ENCODE measurements around the gene LPAR2.

Gene LPAR2

GRCh38 chr19:19653597-19654147 is 25.7 kb upstream of the LPAR2 start:
- no peak for DNase-seq
- Histone ChIP-seq H3K4me3 (ENCODE audit: insufficient read depth, low read depth, low read length, poor library complexity, severe bottlenecking) (no peak overlapping the region), H3K36me3 (ENCODE audit: control insufficient read depth, insufficient read depth, low read length) (peaks cover 94% of the 10 kb centered on the region), H3K27ac (ENCODE audit: insufficient read depth, low read length, poor library complexity, severe bottlenecking) (no peak overlapping the region), H3K9me3 (ENCODE audit: control insufficient read depth, low read length) (no peaks in the 10 kb centered on the region), H3K4me1 (ENCODE audit: control insufficient read depth, insufficient read depth, low read length, poor library complexity, severe bottlenecking) (no peaks in the 10 kb centered on the region), H3K27me3 (replicated peaks; ENCODE audit: control insufficient read depth, insufficient read depth, low read length, poor library complexity, severe bottlenecking) (no peaks in the 10 kb centered on the region)

GRCh38 chr19:19652482-19653295 is 24.7 kb upstream of the LPAR2 start:
- Histone ChIP-seq H3K27ac (ENCODE audit: insufficient read depth, low read length, poor library complexity, severe bottlenecking) (no peak overlapping the region), H3K27me3 (replicated peaks; ENCODE audit: control insufficient read depth, insufficient read depth, low read length, poor library complexity, severe bottlenecking) (no peaks in the 10 kb centered on the region), H3K9me3 (ENCODE audit: control insufficient read depth, low read length) (no peaks in the 10 kb centered on the region), H3K4me3 (ENCODE audit: insufficient read depth, low read depth, low read length, poor library complexity, severe bottlenecking) (no peak overlapping the region), H3K36me3 (ENCODE audit: control insufficient read depth, insufficient read depth, low read length) (peaks cover 88% of the 10 kb centered on the region), H3K4me1 (ENCODE audit: control insufficient read depth, insufficient read depth, low read length, poor library complexity, severe bottlenecking) (no peaks in the 10 kb centered on the region)
- no peak for DNase-seq

GRCh38 chr19:19651076-19651475 is 23.1 kb upstream of the LPAR2 start:
- DNase-seq = no peak
- Histone ChIP-seq H3K9me3 (ENCODE audit: control insufficient read depth, low read length) (no peaks in the 10 kb centered on the region), H3K27me3 (replicated peaks; ENCODE audit: control insufficient read depth, insufficient read depth, low read length, poor library complexity, severe bottlenecking) (no peaks in the 10 kb centered on the region), H3K4me3 (ENCODE audit: insufficient read depth, low read depth, low read length, poor library complexity, severe bottlenecking) (no peak overlapping the region), H3K4me1 (ENCODE audit: control insufficient read depth, insufficient read depth, low read length, poor library complexity, severe bottlenecking) (no peaks in the 10 kb centered on the region), H3K36me3 (ENCODE audit: control insufficient read depth, insufficient read depth, low read length) (peaks cover 85% of the 10 kb centered on the region), H3K27ac (ENCODE audit: insufficient read depth, low read length, poor library complexity, severe bottlenecking) (no peak overlapping the region)

GRCh38 chr19:19650331-19650730 is 22.3 kb upstream of the LPAR2 start:
- no peaks in the 10 kb centered on the region for H3K9me3 ChIP-seq (ENCODE audit: control insufficient read depth, low read length)
- DNase-seq = no peak
- peak overlapping the region; percentile 11 for H3K27ac ChIP-seq (ENCODE audit: insufficient read depth, low read length, poor library complexity, severe bottlenecking)
- H3K4me3 ChIP-seq (ENCODE audit: insufficient read depth, low read depth, low read length, poor library complexity, severe bottlenecking) = no peak overlapping the region
- peaks cover 83% of the 10 kb centered on the region for H3K36me3 ChIP-seq (ENCODE audit: control insufficient read depth, insufficient read depth, low read length)
- no peaks in the 10 kb centered on the region for H3K4me1 ChIP-seq (ENCODE audit: control insufficient read depth, insufficient read depth, low read length, poor library complexity, severe bottlenecking)
- H3K27me3 ChIP-seq (replicated peaks; ENCODE audit: control insufficient read depth, insufficient read depth, low read length, poor library complexity, severe bottlenecking) = no peaks in the 10 kb centered on the region

GRCh38 chr19:19649580-19649995 is 21.6 kb upstream of the LPAR2 start:
- no peak overlapping the region for H3K4me3 ChIP-seq (ENCODE audit: insufficient read depth, low read depth, low read length, poor library complexity, severe bottlenecking)
- H3K4me1 ChIP-seq (ENCODE audit: control insufficient read depth, insufficient read depth, low read length, poor library complexity, severe bottlenecking) = no peaks in the 10 kb centered on the region
- no peaks in the 10 kb centered on the region for H3K9me3 ChIP-seq (ENCODE audit: control insufficient read depth, low read length)
- no peak overlapping the region for H3K27ac ChIP-seq (ENCODE audit: insufficient read depth, low read length, poor library complexity, severe bottlenecking)
- no peak for DNase-seq
- H3K27me3 ChIP-seq (replicated peaks; ENCODE audit: control insufficient read depth, insufficient read depth, low read length, poor library complexity, severe bottlenecking) = no peaks in the 10 kb centered on the region
- peaks cover 82% of the 10 kb centered on the region for H3K36me3 ChIP-seq (ENCODE audit: control insufficient read depth, insufficient read depth, low read length)

- peaks cover 78% of the 10 kb centered on the region for H3K36me3 ChIP-seq (ENCODE audit: control insufficient read depth, insufficient read depth, low read length)
- no peaks in the 10 kb centered on the region for H3K4me1 ChIP-seq (ENCODE audit: control insufficient read depth, insufficient read depth, low read length, poor library complexity, severe bottlenecking)
- H3K27ac ChIP-seq (ENCODE audit: insufficient read depth, low read length, poor library complexity, severe bottlenecking) = no peak overlapping the region
- no peak overlapping the region for H3K4me3 ChIP-seq (ENCODE audit: insufficient read depth, low read depth, low read length, poor library complexity, severe bottlenecking)
- no peaks in the 10 kb centered on the region for H3K27me3 ChIP-seq (replicated peaks; ENCODE audit: control insufficient read depth, insufficient read depth, low read length, poor library complexity, severe bottlenecking)
- no peaks in the 10 kb centered on the region for H3K9me3 ChIP-seq (ENCODE audit: control insufficient read depth, low read length)
- DNase-seq = no peak
These were observed 21.1 kb upstream of the LPAR2 start for GRCh38 chr19:19649155-19649554.

GRCh38 chr19:19647037-19647835 is 19.2 kb upstream of the LPAR2 start:
- no peak for DNase-seq
- H3K4me1 ChIP-seq (ENCODE audit: control insufficient read depth, insufficient read depth, low read length, poor library complexity, severe bottlenecking) = peaks cover 9% of the 10 kb centered on the region
- no peaks in the 10 kb centered on the region for H3K9me3 ChIP-seq (ENCODE audit: control insufficient read depth, low read length)
- no peak overlapping the region for H3K27ac ChIP-seq (ENCODE audit: insufficient read depth, low read length, poor library complexity, severe bottlenecking)
- H3K36me3 ChIP-seq (ENCODE audit: control insufficient read depth, insufficient read depth, low read length) = peaks cover 59% of the 10 kb centered on the region
- H3K27me3 ChIP-seq (replicated peaks; ENCODE audit: control insufficient read depth, insufficient read depth, low read length, poor library complexity, severe bottlenecking) = no peaks in the 10 kb centered on the region
- no peak overlapping the region for H3K4me3 ChIP-seq (ENCODE audit: insufficient read depth, low read depth, low read length, poor library complexity, severe bottlenecking)

GRCh38 chr19:19645233-19645870 is 17.3 kb upstream of the LPAR2 start:
- H3K9me3 ChIP-seq (ENCODE audit: control insufficient read depth, low read length) = no peaks in the 10 kb centered on the region
- peaks cover 14% of the 10 kb centered on the region for H3K4me1 ChIP-seq (ENCODE audit: control insufficient read depth, insufficient read depth, low read length, poor library complexity, severe bottlenecking)
- H3K27me3 ChIP-seq (replicated peaks; ENCODE audit: control insufficient read depth, insufficient read depth, low read length, poor library complexity, severe bottlenecking) = no peaks in the 10 kb centered on the region
- H3K36me3 ChIP-seq (ENCODE audit: control insufficient read depth, insufficient read depth, low read length) = peaks cover 46% of the 10 kb centered on the region
- H3K4me3 ChIP-seq (ENCODE audit: insufficient read depth, low read depth, low read length, poor library complexity, severe bottlenecking) = no peak overlapping the region
- no peak overlapping the region for H3K27ac ChIP-seq (ENCODE audit: insufficient read depth, low read length, poor library complexity, severe bottlenecking)
- no peak for DNase-seq

GRCh38 chr19:19644054-19644388 is 16.0 kb upstream of the LPAR2 start:
- no peaks in the 10 kb centered on the region for H3K9me3 ChIP-seq (ENCODE audit: control insufficient read depth, low read length)
- peaks cover 14% of the 10 kb centered on the region for H3K4me1 ChIP-seq (ENCODE audit: control insufficient read depth, insufficient read depth, low read length, poor library complexity, severe bottlenecking)
- H3K4me3 ChIP-seq (ENCODE audit: insufficient read depth, low read depth, low read length, poor library complexity, severe bottlenecking) = peak overlapping the region; percentile 86
- no peaks in the 10 kb centered on the region for H3K27me3 ChIP-seq (replicated peaks; ENCODE audit: control insufficient read depth, insufficient read depth, low read length, poor library complexity, severe bottlenecking)
- DNase-seq = no peak
- H3K36me3 ChIP-seq (ENCODE audit: control insufficient read depth, insufficient read depth, low read length) = peaks cover 46% of the 10 kb centered on the region
- peak overlapping the region; percentile 93 for H3K27ac ChIP-seq (ENCODE audit: insufficient read depth, low read length, poor library complexity, severe bottlenecking)
